ENCODE measurements around the gene EXOSC5. TPM values are rescaled to one million over a fixed set of nuclear protein-coding genes. Genes with fewer than 3 reads are reported as not detected.

The EXOSC5 gene
- total and polyA plus RNA-seq, 2 donors from 2014 or later = 15.5 to 16.8 TPM

DNA sequence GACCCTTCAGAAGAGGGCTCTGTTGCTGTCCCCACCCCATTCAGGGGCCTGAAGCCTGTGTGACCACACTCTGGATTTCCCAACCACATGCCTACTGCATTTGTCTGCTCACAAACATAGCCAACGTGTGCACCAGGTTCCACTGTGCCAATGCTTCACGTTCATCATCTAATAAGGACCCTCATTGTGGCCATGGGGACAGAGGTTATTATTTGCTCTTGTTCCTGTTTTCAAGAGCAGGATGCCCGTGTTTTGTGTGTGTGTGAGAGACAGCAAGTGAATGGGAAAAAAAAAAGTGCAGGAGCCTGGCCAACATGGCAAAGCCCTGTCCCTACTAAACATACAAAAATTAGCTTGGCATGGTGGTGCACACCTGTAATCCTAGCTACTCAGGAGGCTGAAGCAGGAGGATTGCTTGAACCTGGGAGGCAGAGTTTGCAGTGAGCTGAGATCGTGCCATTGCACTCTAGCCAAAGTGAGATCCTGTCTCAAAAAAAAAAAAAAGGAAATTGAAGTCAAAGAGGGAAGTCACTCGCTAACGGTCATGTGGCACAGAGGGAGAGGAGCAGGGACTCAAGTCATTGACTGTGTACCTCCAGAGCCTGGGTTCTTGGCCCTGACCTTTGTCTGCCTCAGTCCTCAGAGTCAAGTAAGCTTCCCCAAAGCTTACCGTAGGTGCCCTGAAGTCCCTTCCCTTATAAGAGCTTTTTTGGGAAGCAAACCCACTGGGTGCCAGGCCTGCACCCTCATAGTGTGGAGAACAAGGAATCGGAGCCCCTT, 23.1 kb upstream of the EXOSC5 start:
- no peak for DNase-seq
- peaks cover 4 to 51% (median 28%) of the 10 kb centered on the region in 3 donors for H3K36me3 ChIP-seq (ENCODE audit: control insufficient read depth in 2 of 3, insufficient read depth in 3 of 3, low read length in 3 of 3)

GRCh38 chr19:41416194-41416674, 19.1 kb upstream of the EXOSC5 start:
- H3K36me3 ChIP-seq (ENCODE audit: control insufficient read depth in 2 of 3, insufficient read depth in 3 of 3, low read length in 3 of 3) = peaks cover 4 to 60% (median 30%) of the 10 kb centered on the region in 3 donors
- DNase-seq = peak in 1 of 5 donors; percentile 42
- intact Hi-C loops (cut with DNase I) = no loop called here
- no peak overlapping the region for H3K4me3 ChIP-seq (ENCODE audit: low read length in 3 of 3)
- H3K9me3 ChIP-seq (ENCODE audit: control insufficient read depth in 2 of 3, insufficient read depth in 1 of 3, low read length in 3 of 3) = no peaks in the 10 kb centered on the region
- TF ChIP-seq, protein P1, sequence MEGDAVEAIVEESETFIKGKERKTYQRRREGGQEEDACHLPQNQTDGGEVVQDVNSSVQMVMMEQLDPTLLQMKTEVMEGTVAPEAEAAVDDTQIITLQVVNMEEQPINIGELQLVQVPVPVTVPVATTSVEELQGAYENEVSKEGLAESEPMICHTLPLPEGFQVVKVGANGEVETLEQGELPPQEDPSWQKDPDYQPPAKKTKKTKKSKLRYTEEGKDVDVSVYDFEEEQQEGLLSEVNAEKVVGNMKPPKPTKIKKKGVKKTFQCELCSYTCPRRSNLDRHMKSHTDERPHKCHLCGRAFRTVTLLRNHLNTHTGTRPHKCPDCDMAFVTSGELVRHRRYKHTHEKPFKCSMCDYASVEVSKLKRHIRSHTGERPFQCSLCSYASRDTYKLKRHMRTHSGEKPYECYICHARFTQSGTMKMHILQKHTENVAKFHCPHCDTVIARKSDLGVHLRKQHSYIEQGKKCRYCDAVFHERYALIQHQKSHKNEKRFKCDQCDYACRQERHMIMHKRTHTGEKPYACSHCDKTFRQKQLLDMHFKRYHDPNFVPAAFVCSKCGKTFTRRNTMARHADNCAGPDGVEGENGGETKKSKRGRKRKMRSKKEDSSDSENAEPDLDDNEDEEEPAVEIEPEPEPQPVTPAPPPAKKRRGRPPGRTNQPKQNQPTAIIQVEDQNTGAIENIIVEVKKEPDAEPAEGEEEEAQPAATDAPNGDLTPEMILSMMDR (IDR thresholded peaks at IDR 0.05; ENCODE audit: borderline replicate concordance, extremely low read depth, insufficient read depth) = no peak
- H3K9ac ChIP-seq (ENCODE audit: low read length in 3 of 3) = no peak overlapping the region
- no peaks in the 10 kb centered on the region for H3K27me3 ChIP-seq (ENCODE audit: control insufficient read depth, insufficient read depth, low read length)
- FAIRE-seq = no peak
- no peak overlapping the region for H3K27ac ChIP-seq (ENCODE audit: low read depth in 2 of 2, low read length in 2 of 2)
- H3K4me1 ChIP-seq (ENCODE audit: control insufficient read depth in 2 of 3, insufficient read depth in 2 of 3, low read depth in 1 of 3, low read length in 3 of 3) = no peaks in the 10 kb centered on the region

More for the DNA sequence above, 23.1 kb upstream of the EXOSC5 start:
- FAIRE-seq = no peak
- TF ChIP-seq, protein P1 (IDR thresholded peaks at IDR 0.05; ENCODE audit: borderline replicate concordance, extremely low read depth, insufficient read depth) = no peak
- Histone ChIP-seq H3K9ac (ENCODE audit: low read length in 3 of 3) (no peak overlapping the region), H3K4me1 (ENCODE audit: control insufficient read depth in 2 of 3, insufficient read depth in 2 of 3, low read depth in 1 of 3, low read length in 3 of 3) (no peaks in the 10 kb centered on the region), H3K27ac (ENCODE audit: low read depth in 2 of 2, low read length in 2 of 2) (no peak overlapping the region), H3K9me3 (ENCODE audit: control insufficient read depth in 2 of 3, insufficient read depth in 1 of 3, low read length in 3 of 3) (no peaks in the 10 kb centered on the region), H3K27me3 (ENCODE audit: control insufficient read depth, insufficient read depth, low read length) (no peaks in the 10 kb centered on the region), H3K4me3 (ENCODE audit: low read length in 3 of 3) (no peak overlapping the region)
- intact Hi-C loops (cut with DNase I) = no loop called here

GRCh38 chr19:41415154-41415571, 18.0 kb upstream of the EXOSC5 start:
- TF ChIP-seq, protein P1 (IDR thresholded peaks at IDR 0.05; ENCODE audit: borderline replicate concordance, extremely low read depth, insufficient read depth) = no peak
- FAIRE-seq = no peak
- Histone ChIP-seq H3K9me3 (ENCODE audit: control insufficient read depth in 2 of 3, insufficient read depth in 1 of 3, low read length in 3 of 3) (no peaks in the 10 kb centered on the region), H3K9ac (ENCODE audit: low read length in 3 of 3) (no peak overlapping the region), H3K4me1 (ENCODE audit: control insufficient read depth in 2 of 3, insufficient read depth in 2 of 3, low read depth in 1 of 3, low read length in 3 of 3) (peaks cover 0 to 1% (median 0%) of the 10 kb centered on the region in 3 donors), H3K27me3 (ENCODE audit: control insufficient read depth, insufficient read depth, low read length) (no peaks in the 10 kb centered on the region), H3K27ac (ENCODE audit: low read depth in 2 of 2, low read length in 2 of 2) (no peak overlapping the region), H3K4me3 (ENCODE audit: low read length in 3 of 3) (no peak overlapping the region), H3K36me3 (ENCODE audit: control insufficient read depth in 2 of 3, insufficient read depth in 3 of 3, low read length in 3 of 3) (peaks cover 4 to 56% (median 32%) of the 10 kb centered on the region in 3 donors)
- intact Hi-C loops (cut with DNase I) = no loop called here
- DNase-seq = no peak

Data from kidney (tissue), 14 donors.